GM12801 (cell line): ENCODE measurements around the gene SULT1A2.

Experiments
- CTCF ChIP-seq: IDR thresholded peaks from one replicate; pipeline ENCODE4 v1.5.1; 2011; ENCODE audit warnings: control low read depth; ENCODE audit not compliant: insufficient read length; ENCODE audit errors: extremely low read depth

Gene SULT1A2

DNA sequence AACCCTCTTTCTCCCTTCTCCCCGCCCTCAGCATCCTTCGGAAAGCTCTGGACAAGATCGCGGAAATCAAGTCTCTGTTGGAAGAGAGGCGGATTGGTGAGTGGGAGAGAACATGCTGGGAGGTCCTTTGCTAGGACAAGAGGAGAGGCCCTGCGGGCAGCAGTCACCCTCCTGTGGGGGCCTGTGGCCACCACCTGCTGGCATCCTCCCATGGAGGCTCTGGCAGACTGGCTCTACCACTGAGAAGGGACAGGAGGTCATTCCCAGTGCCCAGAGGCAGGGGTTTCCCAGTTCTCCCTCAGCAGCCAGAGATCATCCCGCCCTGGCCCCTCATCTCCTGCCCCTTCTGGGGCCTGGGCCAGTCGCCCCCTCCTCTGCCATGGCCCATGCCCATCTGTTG is 7.8 kb downstream of the SULT1A2 start:
- TF ChIP-seq CTCF: no peak

DNA sequence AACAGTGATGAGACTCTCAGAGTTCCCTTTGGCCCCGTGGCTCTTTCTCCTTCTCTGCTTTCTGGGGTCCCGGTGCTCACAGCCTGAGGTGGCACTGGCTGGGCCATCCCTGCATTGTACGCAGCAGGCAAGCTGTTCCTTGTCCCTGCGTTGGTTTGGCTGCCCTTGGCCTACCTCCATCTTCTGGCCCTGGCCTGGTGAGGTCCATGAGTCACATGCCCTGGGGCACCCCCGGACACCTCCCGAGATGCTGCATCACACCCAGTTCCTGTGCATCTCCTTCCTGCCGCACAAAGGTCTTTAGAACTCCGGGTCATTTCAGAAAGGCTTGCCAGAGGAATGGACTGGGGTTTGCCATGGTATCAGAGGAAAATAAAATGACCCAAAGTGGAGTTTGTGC is 9.5 kb downstream of the SULT1A2 start:
- no peak for TF ChIP-seq CTCF

DNA sequence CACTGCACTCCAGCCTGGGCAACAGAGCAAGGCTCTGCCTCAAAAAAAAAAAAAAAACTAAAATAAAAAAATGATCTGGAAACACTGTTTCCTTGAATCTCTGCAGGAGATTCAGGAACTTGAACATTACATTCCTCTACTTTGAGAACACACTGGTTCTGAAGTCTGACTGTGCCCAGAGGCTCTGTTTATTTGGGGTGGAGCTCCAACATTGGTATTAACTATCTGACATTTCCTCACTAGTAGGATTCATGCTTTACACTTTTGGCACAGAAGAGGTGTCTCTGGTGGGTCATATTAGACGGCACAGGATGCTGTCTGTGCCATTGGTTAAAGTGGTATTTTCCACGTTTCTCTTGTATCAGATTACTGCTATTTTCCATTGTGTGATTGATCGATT is 10.4 kb downstream of the SULT1A2 start:
- no peak for TF ChIP-seq CTCF

- TF ChIP-seq CTCF: no peak
Measured at GRCh38 chr16:28585674-28586073, 11.2 kb downstream of the SULT1A2 start.

- no peak for TF ChIP-seq CTCF
Measured at GRCh38 chr16:28580726-28581315, 16.0 kb downstream of the SULT1A2 start.

- no peak for TF ChIP-seq CTCF
Measured at GRCh38 chr16:28575446-28576109, 21.3 kb downstream of the SULT1A2 start.

- no peak for TF ChIP-seq CTCF
Measured at GRCh38 chr16:28574925-28575324, 21.9 kb downstream of the SULT1A2 start.
